Activated CD4-positive, alpha-beta T cell treated with anti-CD3 and anti-CD28 coated beads, Interleukin-2, amount 10 ng/mL, durations not matched to agents 24 days and 14 days (primary cell): ENCODE results near the gene ZNF579. TPM values are rescaled to one million over a fixed set of nuclear protein-coding genes. Genes with fewer than 3 reads are reported as not detected.
"Not testable (repeated sequence)": the region's sequence is repeated elsewhere in the genome, so short reads cannot be mapped to it uniquely, and the experiment has no call there.

ENCODE experiments used
- DNase-seq: peaks from one replicate; pipeline ENCODE4 v3.0.0; 2022
- H3K27ac Mint-ChIP-seq: one replicate; pipeline ENCODE4 v1.8.0; 2022; ENCODE audit warnings: mild to moderate bottlenecking, mixed read lengths
- H3K27me3 Mint-ChIP-seq: one replicate; pipeline ENCODE4 v1.8.0; 2022; ENCODE audit warnings: mixed read lengths
- H3K36me3 Mint-ChIP-seq: one replicate; pipeline ENCODE4 v1.8.0; 2022; ENCODE audit warnings: low read depth, mild to moderate bottlenecking, mixed read lengths
- H3K4me1 Mint-ChIP-seq: one replicate; pipeline ENCODE4 v1.8.0; 2021; ENCODE audit warnings: mixed read lengths
- H3K4me3 Mint-ChIP-seq: one replicate; pipeline ENCODE4 v1.8.0; 2022; ENCODE audit warnings: mild to moderate bottlenecking, moderate library complexity, mixed read lengths
- H3K9me3 Mint-ChIP-seq: one replicate; pipeline ENCODE4 v1.8.0; 2021; ENCODE audit warnings: mixed read lengths
- intact Hi-C: fragments of 100-400 bp; cut with micrococcal nuclease; formaldehyde crosslinking; loops from one replicate; pipeline ENCODE4 v1.15.1; 2023
- total RNA-seq: library from RNA; stranded (reverse); gene quantifications from 2 replicates; pipeline ENCODE4 v1.2.3, GENCODE V29; 2022

The ZNF579 gene
- total RNA-seq, 1 donor from 2014 or later = 9.6 TPM

DNA sequence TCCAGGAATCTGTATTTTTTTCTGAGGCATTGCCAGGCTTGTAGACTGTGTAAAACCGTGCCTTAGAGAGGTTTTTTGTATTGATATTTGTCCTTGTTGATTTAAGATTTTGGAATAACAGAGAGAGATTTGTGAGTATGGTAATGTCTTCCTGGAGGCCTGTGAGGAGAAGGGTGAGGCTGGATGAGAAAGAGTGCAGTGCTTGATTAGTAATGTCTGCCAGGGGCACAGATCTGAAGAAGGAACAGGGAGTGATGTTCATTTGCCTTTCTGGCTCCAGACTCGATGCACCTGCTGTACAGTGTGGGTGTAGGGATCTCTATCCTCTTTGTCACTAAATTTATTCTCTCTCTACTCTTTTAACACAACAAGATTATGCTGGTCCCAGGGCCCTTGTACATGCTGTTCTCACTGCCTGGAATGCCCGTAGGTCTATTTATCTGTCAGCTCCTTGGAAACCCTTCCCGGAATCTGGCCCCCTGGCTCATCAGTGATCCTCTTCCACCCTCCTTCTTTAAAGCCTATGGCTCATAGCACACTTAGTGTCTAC, 14.4 kb upstream of the ZNF579 start:
- intact Hi-C loops = loop anchor here (5.0 kb wide), 1 partner anchor 208 kb away; the partner anchor contains the start of gene RPL28
- Mint-ChIP-seq H3K4me3 (no peak overlapping the region), H3K27me3 (no peaks in the 10 kb centered on the region), H3K27ac (peak overlapping the region; percentile 16), H3K36me3 (peaks cover 39% of the 10 kb centered on the region), H3K9me3 (peaks cover 8% of the 10 kb centered on the region), H3K4me1 (peaks cover 13% of the 10 kb centered on the region)
- no peak for DNase-seq

DNA sequence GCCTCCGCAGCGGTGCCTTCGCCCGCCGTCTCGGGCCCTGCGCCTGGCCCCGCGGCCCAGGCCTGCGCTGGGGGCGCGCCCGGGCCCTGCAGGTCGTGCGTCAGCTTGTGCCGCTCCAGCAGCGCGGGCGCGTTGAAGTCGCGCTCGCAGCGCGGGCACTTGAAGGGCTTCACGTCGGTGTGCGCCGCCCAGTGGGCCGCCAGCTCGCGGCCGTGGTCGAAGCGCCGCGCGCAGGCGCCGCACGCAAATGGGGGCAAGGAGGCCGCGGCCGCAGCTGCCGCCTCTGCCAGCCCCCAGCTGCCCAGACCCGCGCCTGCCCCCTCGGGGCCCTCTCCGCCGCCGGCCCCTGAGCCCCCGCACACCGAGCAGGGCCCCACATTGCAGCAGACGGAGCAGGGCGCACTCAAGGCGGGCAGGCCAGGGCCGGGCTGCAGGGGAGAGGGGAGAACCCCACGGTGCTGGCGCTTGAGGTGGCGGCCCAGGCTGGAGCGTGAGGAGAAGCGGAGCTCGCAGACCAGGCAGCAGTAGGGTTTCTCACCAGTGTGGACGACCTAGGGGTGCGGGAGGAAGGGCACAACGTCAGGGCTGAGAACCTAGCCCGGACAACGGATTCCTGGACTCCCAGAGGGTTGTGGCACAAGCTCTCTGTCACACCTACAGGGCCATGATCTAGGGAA, 12.6 kb upstream of the ZNF579 start:
- H3K9me3 Mint-ChIP-seq = peaks cover 5% of the 10 kb centered on the region
- H3K27me3 Mint-ChIP-seq = no peaks in the 10 kb centered on the region
- intact Hi-C loops = no loop called here
- no peak for DNase-seq
- H3K36me3 Mint-ChIP-seq = peaks cover 35% of the 10 kb centered on the region
- H3K4me1 Mint-ChIP-seq = peaks cover 8% of the 10 kb centered on the region
- no peak overlapping the region for H3K27ac Mint-ChIP-seq
- H3K4me3 Mint-ChIP-seq = no peak overlapping the region

DNA sequence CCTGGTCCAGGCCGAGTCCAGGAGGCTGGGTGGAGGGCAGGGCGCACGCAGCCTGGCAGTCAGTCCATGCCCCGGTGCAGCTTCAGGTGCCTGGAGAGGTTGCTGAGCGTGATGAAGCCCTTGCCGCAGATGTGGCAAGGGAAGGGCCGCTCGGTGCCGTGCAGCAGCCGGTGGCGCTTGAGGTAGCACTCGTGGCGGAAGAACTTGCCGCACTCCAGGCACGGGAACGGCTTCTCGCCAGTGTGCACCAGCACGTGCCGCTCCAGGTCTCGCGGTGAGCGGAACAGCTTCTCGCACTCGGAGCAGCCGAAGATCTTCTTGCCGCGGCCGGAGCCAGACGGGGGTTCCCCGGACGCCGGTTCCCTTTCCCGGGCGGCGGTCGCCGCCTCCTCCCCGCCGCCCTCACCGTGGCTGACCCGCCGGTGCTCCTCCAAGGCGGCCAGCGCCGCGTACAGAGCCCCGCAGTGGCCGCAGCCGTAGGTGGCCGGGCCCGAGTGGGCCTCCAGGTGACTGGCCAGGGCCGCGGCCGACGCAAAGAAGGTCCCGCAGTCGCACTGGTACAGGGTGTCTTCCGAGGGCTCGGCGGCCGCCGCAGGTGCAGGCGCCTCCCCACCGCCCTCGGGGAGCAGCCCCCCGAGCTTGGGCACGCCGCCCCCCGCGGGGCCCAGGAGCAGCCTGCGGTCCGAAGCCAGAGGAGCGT, 11.9 kb upstream of the ZNF579 start:
- no peak overlapping the region for H3K27ac Mint-ChIP-seq

DNA sequence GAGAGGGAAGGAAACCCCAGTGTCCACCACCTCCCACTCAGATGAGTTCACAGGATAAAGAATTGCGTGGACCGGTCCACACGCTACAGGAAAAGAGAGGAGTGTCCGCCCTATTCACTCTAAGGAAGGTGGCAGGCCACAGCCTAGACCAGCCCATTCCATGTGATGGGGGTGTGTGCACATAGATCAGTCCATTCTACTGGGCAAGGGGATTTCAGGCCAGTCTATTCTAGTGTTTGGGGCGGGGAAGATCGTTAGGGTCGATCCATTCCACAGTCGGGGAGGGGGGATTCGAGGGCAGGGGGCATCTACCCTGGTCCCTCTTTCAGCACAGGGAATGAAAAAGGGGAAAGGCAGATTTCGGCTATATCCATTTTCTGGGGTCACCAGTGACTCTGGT, 10.9 kb upstream of the ZNF579 start:
- Mint-ChIP-seq H3K4me3 (no peak overlapping the region), H3K9me3 (peaks cover 5% of the 10 kb centered on the region), H3K27me3 (peaks cover 7% of the 10 kb centered on the region), H3K4me1 (peaks cover 12% of the 10 kb centered on the region), H3K36me3 (peaks cover 28% of the 10 kb centered on the region), H3K27ac (no peak overlapping the region)
- intact Hi-C loops = no loop called here
- no peak for DNase-seq

More for the DNA sequence above, 11.9 kb upstream of the ZNF579 start:
- H3K27me3 Mint-ChIP-seq = no peaks in the 10 kb centered on the region
- peaks cover 5% of the 10 kb centered on the region for H3K4me1 Mint-ChIP-seq
- peaks cover 33% of the 10 kb centered on the region for H3K36me3 Mint-ChIP-seq
- no peak for DNase-seq
- peaks cover 5% of the 10 kb centered on the region for H3K9me3 Mint-ChIP-seq
- no peak overlapping the region for H3K4me3 Mint-ChIP-seq
- intact Hi-C loops = no loop called here

DNA sequence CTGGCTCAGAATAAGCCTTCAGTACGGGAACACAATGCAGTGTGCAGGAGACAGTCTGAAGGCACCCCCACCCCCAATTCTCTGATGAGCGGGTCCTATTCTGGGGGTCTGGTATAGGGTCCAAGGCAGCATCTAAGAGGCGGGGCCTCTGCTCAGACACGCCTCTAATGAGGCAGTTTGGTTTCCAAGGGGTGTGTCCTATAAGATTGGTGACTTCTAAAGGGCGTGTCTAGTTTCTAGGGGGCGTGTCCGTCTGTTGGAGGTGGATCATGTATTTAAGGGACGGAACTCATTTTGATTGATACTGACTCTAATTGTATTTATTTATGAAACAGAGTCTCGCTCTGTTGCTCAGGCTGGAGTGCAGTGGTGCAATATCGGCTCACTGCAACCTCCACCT, 10.0 kb upstream of the ZNF579 start:
- Mint-ChIP-seq H3K4me3 (no peak overlapping the region), H3K4me1 (peaks cover 14% of the 10 kb centered on the region), H3K27ac (no peak overlapping the region), H3K27me3 (peaks cover 14% of the 10 kb centered on the region), H3K36me3 (peaks cover 19% of the 10 kb centered on the region), H3K9me3 (peaks cover 5% of the 10 kb centered on the region)
- DNase-seq = peak; percentile 67
- intact Hi-C loops = no loop called here

DNA sequence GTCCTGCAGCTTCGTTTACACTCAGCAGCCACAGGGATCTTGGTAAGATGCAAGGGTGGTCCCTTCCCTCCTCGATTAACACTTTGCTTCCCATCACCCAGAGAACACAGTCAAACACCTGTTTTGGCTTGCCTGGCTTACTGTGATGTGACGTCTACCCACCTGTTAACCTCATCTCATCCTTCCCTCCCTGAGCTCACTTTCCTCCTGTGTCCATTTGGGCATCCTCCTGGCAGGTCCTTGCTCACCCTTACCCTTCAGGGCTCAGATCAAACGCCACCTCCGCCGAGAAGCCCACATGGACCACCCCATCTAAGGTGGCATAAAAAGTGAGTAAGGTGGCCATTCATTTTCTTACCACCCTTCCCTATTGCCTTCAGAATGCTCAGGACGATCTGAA, 9.5 kb upstream of the ZNF579 start:
- peaks cover 17% of the 10 kb centered on the region for H3K4me1 Mint-ChIP-seq
- peaks cover 14% of the 10 kb centered on the region for H3K36me3 Mint-ChIP-seq
- H3K27me3 Mint-ChIP-seq = peaks cover 19% of the 10 kb centered on the region
- H3K4me3 Mint-ChIP-seq = no peak overlapping the region
- peaks cover 4% of the 10 kb centered on the region for H3K9me3 Mint-ChIP-seq
- H3K27ac Mint-ChIP-seq = no peak overlapping the region
- DNase-seq = no peak
- intact Hi-C loops = no loop called here

DNA sequence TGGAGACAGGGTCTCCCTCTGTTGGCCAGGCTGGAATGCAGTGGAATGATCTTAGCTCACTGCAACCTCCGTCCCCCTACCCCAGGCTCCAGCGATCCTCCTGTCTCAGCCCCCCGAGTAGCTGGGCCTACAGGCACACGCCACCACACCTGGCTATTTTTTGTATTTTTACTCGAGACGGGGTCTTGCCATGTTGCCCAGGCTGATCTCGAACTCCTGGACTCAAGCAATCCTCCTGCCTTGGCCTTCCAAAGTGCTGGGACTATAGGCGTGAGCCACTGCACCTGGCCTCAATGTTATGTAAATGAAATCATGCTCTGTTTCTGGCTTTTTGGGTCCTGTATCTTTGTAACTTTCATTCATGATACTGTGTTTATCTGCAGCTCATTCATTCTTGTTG, 8.1 kb upstream of the ZNF579 start:
- intact Hi-C loops = no loop called here
- H3K27me3 Mint-ChIP-seq = peaks cover 26% of the 10 kb centered on the region
- DNase-seq = no peak
- H3K27ac Mint-ChIP-seq = no peak overlapping the region
- peaks cover 14% of the 10 kb centered on the region for H3K4me1 Mint-ChIP-seq
- peaks cover 8% of the 10 kb centered on the region for H3K36me3 Mint-ChIP-seq
- no peak overlapping the region for H3K4me3 Mint-ChIP-seq
- H3K9me3 Mint-ChIP-seq = no peaks in the 10 kb centered on the region

DNA sequence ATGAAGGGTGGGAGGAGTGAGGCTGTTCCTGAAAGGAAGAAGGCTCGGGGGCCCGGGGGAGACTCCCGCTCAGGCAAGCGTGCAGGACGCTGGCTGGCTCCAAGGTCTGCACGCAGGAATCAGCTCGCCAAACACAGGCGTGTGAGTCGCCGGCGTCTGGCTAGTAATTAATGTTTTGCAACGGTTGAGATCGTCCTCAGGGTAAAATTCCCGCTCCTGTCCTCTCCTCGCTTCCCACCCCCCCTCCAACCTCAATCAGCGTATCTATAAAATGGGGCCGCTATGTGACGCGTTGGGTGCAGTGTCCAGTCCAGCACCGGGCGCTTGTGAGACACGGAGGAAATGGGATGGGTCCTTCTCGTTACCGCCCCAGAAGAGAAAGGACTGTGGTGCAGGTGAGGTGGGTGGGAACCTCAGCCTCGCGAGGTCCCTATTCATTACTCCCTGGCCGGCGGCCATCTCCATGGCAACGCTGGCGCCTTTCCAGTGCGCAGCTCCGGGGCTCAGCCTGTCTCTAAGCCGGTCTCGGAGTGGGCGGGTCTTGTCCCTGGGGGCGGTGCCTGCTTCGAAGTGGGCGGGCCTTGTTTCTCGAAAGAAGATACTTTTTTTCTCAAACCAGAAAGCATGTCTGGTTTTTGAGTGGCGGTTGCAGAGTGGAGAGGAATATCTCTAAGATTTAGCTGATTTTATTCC, 6.5 kb upstream of the ZNF579 start:
- intact Hi-C loops = loop anchor here (1.0 kb wide), 2 partner anchors 12 to 19 kb away; partner anchors contain the start of gene FIZ1
- H3K4me3 Mint-ChIP-seq = peak overlapping the region; percentile 85
- peak; percentile 98 for DNase-seq
- H3K9me3 Mint-ChIP-seq = no peaks in the 10 kb centered on the region
- H3K27ac Mint-ChIP-seq = no peak overlapping the region
- peaks cover 26% of the 10 kb centered on the region for H3K27me3 Mint-ChIP-seq
- H3K36me3 Mint-ChIP-seq = peaks cover 5% of the 10 kb centered on the region
- H3K4me1 Mint-ChIP-seq = peaks cover 14% of the 10 kb centered on the region

DNA sequence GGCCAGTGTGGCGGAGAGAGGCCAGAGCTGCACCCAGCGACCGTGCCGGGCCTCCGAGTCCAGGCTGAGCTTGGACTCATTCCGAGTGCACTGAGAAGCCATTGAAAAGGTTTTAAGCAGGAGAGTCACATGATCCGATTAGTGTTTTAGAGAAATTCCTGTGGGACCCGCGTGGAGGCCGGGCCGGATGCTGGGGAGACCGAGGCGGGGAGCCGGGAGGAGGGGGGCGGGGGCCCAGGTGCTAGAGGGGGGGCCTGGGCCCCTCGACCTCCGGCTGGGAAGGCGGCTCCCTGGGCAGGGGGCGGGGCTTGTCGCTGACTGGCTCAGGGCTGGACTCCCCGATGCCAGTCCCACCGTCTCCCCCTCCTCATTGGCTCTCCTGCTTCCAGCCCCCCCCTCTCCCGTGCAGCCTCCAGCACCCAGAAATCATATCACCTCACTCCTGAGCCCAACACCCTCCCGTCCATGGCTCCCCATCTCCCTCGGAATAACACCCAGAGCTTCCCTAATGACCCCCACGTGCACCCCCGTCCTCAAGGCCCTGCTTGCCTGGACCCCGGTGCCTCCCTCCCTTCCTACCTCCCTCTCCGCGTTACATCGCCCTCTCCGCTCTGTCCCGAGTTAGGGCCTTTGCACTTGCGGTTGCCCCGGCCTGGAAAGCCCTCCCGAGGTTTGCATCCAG, 5.2 kb upstream of the ZNF579 start:
- peaks cover 21% of the 10 kb centered on the region for H3K4me1 Mint-ChIP-seq
- H3K27ac Mint-ChIP-seq = no peak overlapping the region
- no peaks in the 10 kb centered on the region for H3K36me3 Mint-ChIP-seq
- DNase-seq = peak; percentile 73
- peaks cover 26% of the 10 kb centered on the region for H3K27me3 Mint-ChIP-seq
- peak overlapping the region; percentile 57 for H3K4me3 Mint-ChIP-seq
- no peaks in the 10 kb centered on the region for H3K9me3 Mint-ChIP-seq
- intact Hi-C loops = no loop called here

DNA sequence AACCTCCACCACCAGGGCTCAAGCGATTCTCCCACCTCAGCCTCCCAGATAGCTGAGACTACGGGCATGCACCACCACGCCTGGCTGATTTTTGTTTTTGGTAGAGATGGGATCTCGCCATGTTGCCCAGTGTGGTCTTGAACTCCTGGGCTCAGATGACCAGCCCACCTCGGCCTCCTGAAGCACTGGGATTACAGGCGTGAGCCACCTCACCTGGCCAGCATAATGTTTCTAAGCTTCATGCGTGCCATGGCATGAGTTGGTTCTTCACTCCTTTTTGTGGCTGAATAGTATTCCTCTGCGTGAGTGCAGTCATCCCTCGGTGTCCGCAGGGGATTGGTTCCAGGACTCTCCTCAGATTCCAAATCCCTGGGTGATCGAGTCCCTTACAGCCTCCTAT, 4.2 kb upstream of the ZNF579 start:
- Mint-ChIP-seq H3K4me1 (peaks cover 23% of the 10 kb centered on the region), H3K4me3 (no peak overlapping the region), H3K9me3 (no peaks in the 10 kb centered on the region), H3K27ac (no peak overlapping the region), H3K36me3 (peaks cover under 1% of the 10 kb centered on the region), H3K27me3 (peaks cover 26% of the 10 kb centered on the region)
- intact Hi-C loops = loop anchor here (5.0 kb wide), 1 partner anchor 37 kb away; the partner anchor contains the start of gene ZNF784
- peak; percentile 54 for DNase-seq

DNA sequence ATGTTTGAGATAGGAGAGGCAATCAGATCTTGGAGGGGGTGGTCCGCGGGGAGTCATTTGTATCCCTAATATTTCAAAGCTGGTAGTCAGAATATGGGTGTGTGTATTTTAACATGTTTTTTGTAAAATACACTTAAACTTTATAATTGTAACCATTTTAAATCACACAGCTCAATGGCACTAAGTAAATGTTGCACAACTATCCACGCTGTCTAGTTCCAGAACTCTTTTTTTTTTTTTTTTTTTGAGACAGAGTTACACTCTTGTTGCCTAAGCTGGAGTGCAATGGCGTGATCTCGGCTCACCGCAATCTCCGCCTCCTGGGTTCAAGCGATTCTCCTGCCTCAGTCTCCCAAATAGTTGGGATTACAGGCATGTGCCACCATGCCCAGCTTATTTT, 3.2 kb upstream of the ZNF579 start:
- intact Hi-C loops = loop anchor here (5.0 kb wide), 1 partner anchor 38 kb away; the partner anchor contains the start of gene ZNF784
- not testable (repeated sequence) for DNase-seq, H3K27ac Mint-ChIP-seq, H3K4me3 Mint-ChIP-seq, H3K9me3 Mint-ChIP-seq, H3K36me3 Mint-ChIP-seq
- peaks cover 27% of the 10 kb centered on the region for H3K4me1 Mint-ChIP-seq
- H3K27me3 Mint-ChIP-seq = peaks cover 26% of the 10 kb centered on the region

DNA sequence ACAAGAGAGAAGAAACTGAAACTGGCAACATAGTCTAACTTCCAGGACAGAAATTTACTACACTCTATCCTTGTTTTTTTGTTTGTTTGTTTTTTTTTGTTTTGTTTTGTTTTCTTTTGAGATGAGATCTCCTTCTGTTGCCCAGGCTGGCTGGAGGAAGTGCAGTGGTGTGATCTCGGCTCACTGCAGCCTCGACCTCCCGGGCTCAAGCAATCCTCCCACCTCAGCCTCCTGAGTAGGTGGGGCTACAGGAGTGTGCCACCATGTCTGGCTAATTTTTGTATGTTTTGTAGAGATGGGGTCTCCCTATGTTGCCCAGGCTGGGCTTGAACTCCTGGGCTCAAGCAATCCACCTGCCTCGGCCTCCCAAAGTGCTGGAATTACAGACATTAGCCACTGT, 1.6 kb upstream of the ZNF579 start:
- not testable (repeated sequence) for H3K9me3 Mint-ChIP-seq, H3K36me3 Mint-ChIP-seq, H3K4me3 Mint-ChIP-seq, H3K27ac Mint-ChIP-seq, DNase-seq
- intact Hi-C loops = loop anchor here (5.0 kb wide), 1 partner anchor 40 kb away; the partner anchor contains the start of gene ZNF784
- H3K4me1 Mint-ChIP-seq = peaks cover 25% of the 10 kb centered on the region
- H3K27me3 Mint-ChIP-seq = peaks cover 24% of the 10 kb centered on the region

DNA sequence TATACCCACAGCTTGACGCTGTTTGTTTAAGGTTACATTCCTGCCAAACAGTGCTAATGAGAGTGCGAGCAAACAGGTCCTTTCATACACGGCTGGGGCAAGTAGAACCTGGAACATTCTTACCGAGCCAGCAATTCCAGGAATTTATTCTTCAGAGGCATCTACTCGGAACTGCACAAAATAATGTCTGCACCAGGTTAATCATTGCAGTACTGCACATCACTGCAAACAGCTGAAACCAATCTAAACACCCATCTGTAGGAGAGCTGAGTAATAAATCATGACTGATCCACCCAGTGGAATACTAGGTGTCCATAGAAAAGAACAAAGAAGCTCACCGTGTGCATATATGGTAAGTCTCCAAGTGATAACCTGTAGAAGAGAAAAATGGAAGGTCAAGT, 1.2 kb upstream of the ZNF579 start:
- Mint-ChIP-seq H3K4me3 (peak overlapping the region; percentile 35), H3K9me3 (no peaks in the 10 kb centered on the region), H3K4me1 (peaks cover 22% of the 10 kb centered on the region)

More for the DNA sequence above, 1.2 kb upstream of the ZNF579 start:
- H3K27ac Mint-ChIP-seq = no peak overlapping the region
- no peak for DNase-seq
- intact Hi-C loops = loop anchor here (2.0 to 5.0 kb wide), 3 partner anchors 17 to 65 kb away; partner anchors contain the start of genes FIZ1 and ZNF784
- peaks cover 8% of the 10 kb centered on the region for H3K36me3 Mint-ChIP-seq
- peaks cover 21% of the 10 kb centered on the region for H3K27me3 Mint-ChIP-seq
